Tibial nerve (tissue), 4 donors: Measurements from ENCODE around the gene P2RX7. TPM values are rescaled to one million over a fixed set of nuclear protein-coding genes. Genes with fewer than 3 reads are reported as not detected.
"Not testable (repeated sequence)": the region's sequence is repeated elsewhere in the genome, so short reads cannot be mapped to it uniquely, and the experiment has no call there.

Experiments used
- DNase-seq, 2 donors: peaks; one replicate each; pipeline ENCODE4 v3.0.0-alpha.2; 2019; ENCODE audit warnings: low spot score in 2 of 2
- H3K27ac ChIP-seq, 4 donors: fragments of 200-600 bp; sonication (generic) in 3 of 4; one replicate each; pipeline ENCODE4 v1.5.1; 2017 to 2019; ENCODE audit warnings: mild to moderate bottlenecking in 1 of 4
- H3K27me3 ChIP-seq, 2 donors: fragments of 200-600 bp; sonication (generic) in 1 of 2; one replicate each; pipeline versions ENCODE4 v1.5.1 to v1.6.0; 2017 to 2019
- H3K36me3 ChIP-seq, 3 donors: fragments of 200-600 bp; sonication (generic); one replicate each; pipeline ENCODE4 v1.5.1; 2018 to 2019
- H3K4me1 ChIP-seq, 4 donors: fragments of 200-600 bp; sonication (generic) in 3 of 4; one replicate each; pipeline ENCODE4 v1.5.1; 2017 to 2019
- H3K4me3 ChIP-seq, 4 donors: fragments of 200-600 bp; sonication (generic) in 3 of 4; one replicate each; pipeline ENCODE4 v1.5.1; 2017 to 2019; ENCODE audit warnings: mild to moderate bottlenecking in 1 of 4, moderate library complexity in 1 of 4
- H3K9me3 ChIP-seq, 4 donors: fragments of 200-600 bp; sonication (generic) in 3 of 4; one replicate each; pipeline ENCODE4 v1.5.1; 2017 to 2019
- EP300 ChIP-seq, 2 donors: sonication (generic); formaldehyde crosslinking; IDR thresholded peaks; one replicate each; pipeline ENCODE4 v1.6.1; 2017; ENCODE audit warnings: antibody characterized with exemption in 2 of 2, mild to moderate bottlenecking in 1 of 2
- POLR2A ChIP-seq, 2 donors: fragments of 450-650 bp; IDR thresholded peaks; one replicate each; pipeline ENCODE4 v1.6.1; 2017; ENCODE audit warnings: antibody characterized with exemption in 2 of 2, mild to moderate bottlenecking in 2 of 2, moderate library complexity in 2 of 2
- WGBS, 2 donors: methylation state at CpG; one replicate each; pipeline ENCODE4 v1.1.5; 2018; 5-methylcytosine and 5-hydroxymethylcytosine counted together
- total RNA-seq, 4 donors: library from RNA; depleted of rRNA; stranded (reverse); fragments of >200 nt; gene quantifications; one replicate each; pipeline ENCODE4 v1.1.0, GENCODE V29; 2016
- TF ChIP-seq, protein P1 (sequence below), 5 experiments: fragments of 200-600 bp in 3 of 5; fragments of 450-650 bp in 2 of 5; sonication (generic) in 3 of 5; IDR thresholded peaks; one replicate each; pipeline ENCODE4 v1.5.1; 2016 to 2019; ENCODE audit warnings: antibody characterized with exemption in 5 of 5, mild to moderate bottlenecking in 3 of 5, moderate library complexity in 2 of 5

Gene P2RX7
- total RNA-seq, 4 donors from 2014 or later: 5.2 to 13.8 (median 9.5) TPM

DNA sequence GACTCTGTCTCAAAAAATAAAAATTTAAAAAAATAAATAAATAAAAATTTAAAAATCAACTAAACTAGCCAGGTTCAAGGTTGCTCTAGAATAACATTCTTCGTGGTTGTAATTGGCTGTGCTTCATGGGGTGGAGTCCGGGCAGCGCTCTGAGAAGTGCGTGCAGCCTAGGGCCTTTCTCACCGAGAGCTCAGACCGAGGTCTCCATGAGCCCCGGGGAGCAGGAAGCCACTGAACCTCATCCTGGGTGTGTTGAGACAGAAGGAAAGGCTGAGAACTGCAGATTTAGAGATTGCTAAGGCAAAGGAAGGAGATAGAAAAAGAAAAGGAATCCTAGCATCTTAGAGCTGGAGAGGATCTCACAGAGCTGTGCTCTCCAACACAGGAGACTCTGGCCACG is 91.9 kb downstream of the P2RX7 start:
- 63 to 79% methylated on average over 8 of the region's 8 CpGs for WGBS, 2 donors
- DNase-seq: no peak
- Histone ChIP-seq H3K4me1 (no peaks in the 10 kb centered on the region), H3K9me3 (no peaks in the 10 kb centered on the region), H3K27me3 (no peaks in the 10 kb centered on the region), H3K27ac (no peak overlapping the region), H3K36me3 (peaks cover 2 to 77% (median 9%) of the 10 kb centered on the region in 3 donors), H3K4me3 (no peak overlapping the region)
- TF ChIP-seq POLR2A (IDR thresholded peaks at IDR 0.05) (no peak), EP300 (IDR thresholded peaks at IDR 0.05) (no peak)
- TF ChIP-seq, protein P1, sequence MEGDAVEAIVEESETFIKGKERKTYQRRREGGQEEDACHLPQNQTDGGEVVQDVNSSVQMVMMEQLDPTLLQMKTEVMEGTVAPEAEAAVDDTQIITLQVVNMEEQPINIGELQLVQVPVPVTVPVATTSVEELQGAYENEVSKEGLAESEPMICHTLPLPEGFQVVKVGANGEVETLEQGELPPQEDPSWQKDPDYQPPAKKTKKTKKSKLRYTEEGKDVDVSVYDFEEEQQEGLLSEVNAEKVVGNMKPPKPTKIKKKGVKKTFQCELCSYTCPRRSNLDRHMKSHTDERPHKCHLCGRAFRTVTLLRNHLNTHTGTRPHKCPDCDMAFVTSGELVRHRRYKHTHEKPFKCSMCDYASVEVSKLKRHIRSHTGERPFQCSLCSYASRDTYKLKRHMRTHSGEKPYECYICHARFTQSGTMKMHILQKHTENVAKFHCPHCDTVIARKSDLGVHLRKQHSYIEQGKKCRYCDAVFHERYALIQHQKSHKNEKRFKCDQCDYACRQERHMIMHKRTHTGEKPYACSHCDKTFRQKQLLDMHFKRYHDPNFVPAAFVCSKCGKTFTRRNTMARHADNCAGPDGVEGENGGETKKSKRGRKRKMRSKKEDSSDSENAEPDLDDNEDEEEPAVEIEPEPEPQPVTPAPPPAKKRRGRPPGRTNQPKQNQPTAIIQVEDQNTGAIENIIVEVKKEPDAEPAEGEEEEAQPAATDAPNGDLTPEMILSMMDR (IDR thresholded peaks at IDR 0.05): no peak

DNA sequence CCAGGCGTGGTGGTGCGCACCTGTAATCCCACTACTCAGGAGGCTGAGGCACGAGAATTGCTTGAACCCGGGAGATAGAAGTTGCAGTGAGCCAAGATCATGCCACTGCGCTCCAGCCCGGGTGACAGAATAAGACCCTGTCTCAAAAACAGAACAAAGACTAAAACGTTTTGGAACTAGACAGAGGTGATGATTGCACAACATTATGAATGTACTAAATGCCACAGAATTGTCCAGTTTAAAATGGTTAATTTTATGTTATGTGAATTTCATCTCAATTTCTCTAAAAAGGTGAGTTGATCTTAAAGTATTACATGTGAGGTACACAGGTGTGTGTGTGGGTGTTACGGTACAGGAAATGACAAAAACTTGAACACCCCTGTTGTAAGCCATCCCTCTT is 93.7 kb downstream of the P2RX7 start:
- 86 to 93% methylated on average over 8 of the region's 8 CpGs for WGBS, 2 donors
- Histone ChIP-seq H3K4me1 (peaks cover 0 to 9% (median 0%) of the 10 kb centered on the region in 4 donors), H3K36me3 (peaks cover 2 to 75% (median 9%) of the 10 kb centered on the region in 3 donors), H3K27ac (no peak overlapping the region), H3K27me3 (no peaks in the 10 kb centered on the region), H3K4me3 (no peak overlapping the region), H3K9me3 (no peaks in the 10 kb centered on the region)
- DNase-seq: no peak
- TF ChIP-seq POLR2A (IDR thresholded peaks at IDR 0.05) (no peak), EP300 (IDR thresholded peaks at IDR 0.05) (no peak)
- TF ChIP-seq, protein P1 (IDR thresholded peaks at IDR 0.05): no peak

DNA sequence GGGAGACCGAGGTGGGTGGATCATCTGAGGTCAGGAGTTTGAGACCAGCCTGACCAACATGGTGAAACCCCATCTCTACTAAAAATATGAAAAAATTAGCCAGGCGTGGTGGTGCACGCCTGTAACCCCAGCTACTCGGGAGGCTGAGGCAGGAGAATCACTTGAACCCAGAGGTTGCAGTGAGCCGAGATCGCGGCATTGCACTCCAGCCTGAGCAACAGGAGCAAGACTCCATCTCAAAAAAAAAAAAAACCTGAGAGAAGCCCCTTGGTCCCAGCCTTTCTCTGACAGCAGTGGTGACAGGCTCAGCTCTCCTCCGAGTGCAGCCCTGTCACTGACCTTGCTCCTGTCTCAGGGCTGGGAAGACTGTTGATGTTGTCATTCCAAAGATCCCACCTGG is 94.2 kb downstream of the P2RX7 start:
- not testable (repeated sequence) for H3K9me3 ChIP-seq, DNase-seq, H3K27me3 ChIP-seq, H3K4me1 ChIP-seq, H3K4me3 ChIP-seq, H3K27ac ChIP-seq
- WGBS, 2 donors: 89 to 94% methylated on average over 8 of the region's 8 CpGs
- H3K36me3 ChIP-seq: peaks cover 2 to 73% (median 9%) of the 10 kb centered on the region in 3 donors

DNA sequence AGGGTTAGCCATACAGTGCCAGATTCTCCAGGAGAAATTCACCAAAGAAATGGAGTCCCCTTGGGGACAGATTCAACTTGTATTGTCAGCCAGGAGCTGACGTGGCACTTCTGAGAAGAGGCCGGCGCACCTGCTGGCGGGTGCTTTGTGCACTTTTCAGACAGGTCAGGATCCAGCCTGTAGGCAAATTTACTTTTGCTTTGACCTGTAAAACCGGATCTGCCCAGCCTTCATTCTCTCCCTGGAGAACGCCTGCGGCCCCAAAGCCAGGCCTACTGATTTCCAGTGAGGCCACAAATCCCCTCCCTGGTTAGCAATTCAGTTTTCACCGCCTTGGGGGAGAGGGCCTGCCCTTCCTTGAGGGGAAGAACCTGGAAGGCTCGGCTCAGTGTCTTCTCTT is 94.6 kb downstream of the P2RX7 start:
- Histone ChIP-seq H3K36me3 (peaks cover 2 to 74% (median 9%) of the 10 kb centered on the region in 3 donors), H3K4me1 (peaks cover 0 to 9% (median 0%) of the 10 kb centered on the region in 4 donors), H3K4me3 (no peak overlapping the region), H3K9me3 (no peaks in the 10 kb centered on the region), H3K27me3 (no peaks in the 10 kb centered on the region), H3K27ac (no peak overlapping the region)
- TF ChIP-seq POLR2A (IDR thresholded peaks at IDR 0.05) (no peak), EP300 (IDR thresholded peaks at IDR 0.05) (no peak)
- TF ChIP-seq, protein P1 (IDR thresholded peaks at IDR 0.05): no peak
- 78 to 79% methylated on average over 9 of the region's 9 CpGs for WGBS, 2 donors
- no peak for DNase-seq

DNA sequence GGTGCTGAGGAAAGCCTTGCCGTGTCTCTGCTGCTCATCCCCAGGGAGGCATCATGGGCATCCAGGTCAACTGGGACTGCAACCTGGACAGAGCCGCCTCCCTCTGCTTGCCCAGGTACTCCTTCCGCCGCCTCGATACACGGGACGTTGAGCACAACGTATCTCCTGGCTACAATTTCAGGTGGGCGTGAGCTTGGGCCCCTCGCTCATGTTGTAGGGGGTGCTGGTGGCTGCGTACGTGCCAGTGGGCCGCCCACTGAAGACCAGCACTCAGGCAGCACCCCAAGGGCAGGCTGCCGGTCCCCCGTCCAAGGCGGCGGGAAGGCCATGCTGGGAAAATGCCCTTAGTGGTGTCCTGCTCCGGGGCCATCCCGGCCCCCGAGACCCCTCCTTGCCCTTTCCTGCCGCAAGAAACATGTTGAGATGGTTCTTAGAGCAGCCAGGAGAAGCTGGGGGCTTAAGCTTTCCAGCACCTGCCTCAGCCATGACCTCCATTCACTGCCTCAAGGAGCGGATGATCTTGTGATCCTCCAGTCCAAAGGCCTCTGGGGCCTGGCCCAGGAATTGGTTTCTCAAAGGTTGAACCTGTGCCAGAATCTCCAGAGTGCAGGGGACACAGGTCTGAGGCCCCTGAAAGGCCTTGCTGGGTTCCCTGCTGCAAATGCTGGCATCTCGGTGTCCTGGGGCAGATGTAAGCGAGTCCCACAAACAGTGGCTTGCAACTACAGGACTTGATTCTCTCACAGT is 96.4 kb downstream of the P2RX7 start:
- WGBS, 2 donors: 94% methylated on average over 21 to 23 of the region's 24 CpGs
- Histone ChIP-seq H3K9me3 (no peaks in the 10 kb centered on the region), H3K36me3 (peaks cover 2 to 75% (median 9%) of the 10 kb centered on the region in 3 donors), H3K27ac (no peak overlapping the region), H3K4me1 (peaks cover 0 to 9% (median 0%) of the 10 kb centered on the region in 4 donors), H3K27me3 (no peaks in the 10 kb centered on the region), H3K4me3 (no peak overlapping the region)
- DNase-seq: no peak
- TF ChIP-seq, protein P1 (IDR thresholded peaks at IDR 0.05): no peak
